PC-9 (cell line): ENCODE results near the gene NMNAT2.

Experiments
- EZH2 ChIP-seq: fragments of 200-600 bp; sonication (generic); IDR thresholded peaks from 2 replicates; pipeline ENCODE4 v1.8.0; 2017; ENCODE audit warnings: antibody characterized with exemption, low read depth
- TF ChIP-seq, protein P1 (sequence below): fragments of 200-600 bp; sonication (generic); conservative IDR thresholded peaks from 2 replicates; pipeline ENCODE4 v1.6.1; 2017; ENCODE audit warnings: mixed run types, antibody characterized with exemption, mild to moderate bottlenecking, moderate library complexity

DNA sequence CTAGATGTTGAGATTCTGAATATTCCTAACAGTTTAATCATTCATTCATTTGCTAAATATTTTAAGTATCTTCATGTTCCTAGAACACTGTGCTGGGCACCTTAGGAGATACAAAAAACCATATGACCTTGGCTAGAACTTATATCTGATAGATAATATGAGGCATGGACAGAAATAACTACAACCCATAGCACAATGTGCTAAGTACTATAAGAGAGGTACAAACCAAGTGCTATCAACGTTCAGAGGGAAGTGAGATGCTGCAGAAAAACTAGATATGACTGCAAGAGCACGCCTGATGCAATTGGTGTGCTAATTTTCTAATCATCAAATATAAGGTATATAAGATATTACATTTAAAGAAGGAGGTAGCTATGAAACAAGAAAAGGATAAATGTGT is 10.7 kb downstream of the NMNAT2 start:
- TF ChIP-seq EZH2: no peak
- TF ChIP-seq, protein P1, sequence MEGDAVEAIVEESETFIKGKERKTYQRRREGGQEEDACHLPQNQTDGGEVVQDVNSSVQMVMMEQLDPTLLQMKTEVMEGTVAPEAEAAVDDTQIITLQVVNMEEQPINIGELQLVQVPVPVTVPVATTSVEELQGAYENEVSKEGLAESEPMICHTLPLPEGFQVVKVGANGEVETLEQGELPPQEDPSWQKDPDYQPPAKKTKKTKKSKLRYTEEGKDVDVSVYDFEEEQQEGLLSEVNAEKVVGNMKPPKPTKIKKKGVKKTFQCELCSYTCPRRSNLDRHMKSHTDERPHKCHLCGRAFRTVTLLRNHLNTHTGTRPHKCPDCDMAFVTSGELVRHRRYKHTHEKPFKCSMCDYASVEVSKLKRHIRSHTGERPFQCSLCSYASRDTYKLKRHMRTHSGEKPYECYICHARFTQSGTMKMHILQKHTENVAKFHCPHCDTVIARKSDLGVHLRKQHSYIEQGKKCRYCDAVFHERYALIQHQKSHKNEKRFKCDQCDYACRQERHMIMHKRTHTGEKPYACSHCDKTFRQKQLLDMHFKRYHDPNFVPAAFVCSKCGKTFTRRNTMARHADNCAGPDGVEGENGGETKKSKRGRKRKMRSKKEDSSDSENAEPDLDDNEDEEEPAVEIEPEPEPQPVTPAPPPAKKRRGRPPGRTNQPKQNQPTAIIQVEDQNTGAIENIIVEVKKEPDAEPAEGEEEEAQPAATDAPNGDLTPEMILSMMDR: no peak
